ENCODE results near the gene PIK3C2A. TPM values are rescaled to one million over a fixed set of nuclear protein-coding genes. Genes with fewer than 3 reads are reported as not detected.

PIK3C2A gene
- total and polyA plus RNA-seq, 2 of the 13 experiments (the other 11 are each of a cell fraction or from before 2014, with no cell fraction given), result 27.5 to 49.9 TPM

GRCh38 chr11:17197431-17197898 is 10.3 kb downstream of the PIK3C2A start (continued):
- no peak for TF ChIP-seq PRDM10 (CRISPR knock-in tag; IDR thresholded peaks at IDR 0.05; ENCODE audit: low read depth)
- TF ChIP-seq TFAP4 (IDR thresholded peaks at IDR 0.05; ENCODE audit: borderline replicate concordance, low read depth), result no peak
- no peak for TF ChIP-seq ZNF282 (IDR thresholded peaks at IDR 0.05; ENCODE audit: partially characterized antibody)
- TF ChIP-seq POGK (CRISPR knock-in tag; conservative IDR thresholded peaks at IDR 0.05), result no peak
- TF ChIP-seq NR1H2 (CRISPR knock-in tag; IDR thresholded peaks at IDR 0.05; ENCODE audit: borderline replicate concordance, low read depth), result no peak
- no peak for TF ChIP-seq ZNF746 (CRISPR knock-in tag; IDR thresholded peaks at IDR 0.05)
- TF ChIP-seq ZNF747 (CRISPR knock-in tag; IDR thresholded peaks at IDR 0.05; ENCODE audit: borderline replicate concordance), result no peak
- no peak for TF ChIP-seq GABPA (IDR thresholded peaks at IDR 0.05; ENCODE audit: low read depth, low read length)
- TF ChIP-seq GABPA (CRISPR knock-in tag; IDR thresholded peaks at IDR 0.05; ENCODE audit: low read depth), result no peak
- TF ChIP-seq CBFB (CRISPR knock-in tag; IDR thresholded peaks at IDR 0.05), result no peak
- TF ChIP-seq ZFP82 (CRISPR knock-in tag; IDR thresholded peaks at IDR 0.05; ENCODE audit: borderline replicate concordance), result no peak
- TF ChIP-seq ZNF644 (CRISPR knock-in tag; IDR thresholded peaks at IDR 0.05; ENCODE audit: low read depth), result peak; percentile 16; the same call in 1 of the 2 replicates
- TF ChIP-seq TGIF2 (CRISPR knock-in tag; IDR thresholded peaks at IDR 0.05), result no peak
- TF ChIP-seq ZFP36 (IDR thresholded peaks at IDR 0.05; ENCODE audit: borderline replicate concordance, low read depth, low read length, partially characterized antibody), result no peak
- TF ChIP-seq MATR3 (CRISPR knock-in tag; IDR thresholded peaks at IDR 0.05), result no peak
- no peak for TF ChIP-seq LBX2 (CRISPR knock-in tag; IDR thresholded peaks at IDR 0.05; ENCODE audit: borderline replicate concordance)
- TF ChIP-seq ZNF558 (CRISPR knock-in tag; IDR thresholded peaks at IDR 0.05; ENCODE audit: borderline replicate concordance), result no peak
- no peak for TF ChIP-seq ZNF605 (CRISPR knock-in tag; IDR thresholded peaks at IDR 0.05)
- TF ChIP-seq ADNP (CRISPR knock-in tag; IDR thresholded peaks at IDR 0.05), result no peak
- TF ChIP-seq SPEN (CRISPR knock-in tag; IDR thresholded peaks at IDR 0.05; ENCODE audit: low read depth), result no peak
- TF ChIP-seq ZNF784 (CRISPR knock-in tag; IDR thresholded peaks at IDR 0.05; ENCODE audit: borderline replicate concordance), result no peak

Data from HepG2 (cell line).